Activated T-helper 1 cell treated with anti-CD3 and anti-CD28 coated beads, Interleukin-2, amount 50 U/mL, for 16 hours (primary cell): ENCODE results near the gene IPO11.
"Not testable (repeated sequence)": the region's sequence is repeated elsewhere in the genome, so short reads cannot be mapped to it uniquely, and the experiment has no call there.

ENCODE experiments used
- DNase-seq, 2 donors: peaks; one replicate each; pipeline ENCODE4 v3.0.0-alpha.2; 2020; ENCODE audit warnings: low read depth in 1 of 2, low spot score in 1 of 2

Gene IPO11

GRCh38 chr5:62596691-62597090, 184.1 kb downstream of the IPO11 start:
- DNase-seq = no peak

GRCh38 chr5:62597314-62597713, 184.8 kb downstream of the IPO11 start:
- DNase-seq = no peak

GRCh38 chr5:62600560-62601252, 188.1 kb downstream of the IPO11 start:
- DNase-seq = no peak

GRCh38 chr5:62603934-62604333, 191.4 kb downstream of the IPO11 start:
- no peak for DNase-seq

- DNase-seq = no peak
Observed at GRCh38 chr5:62605638-62606037, 193.1 kb downstream of the IPO11 start.

GRCh38 chr5:62606878-62607277, 194.3 kb downstream of the IPO11 start:
- DNase-seq = no peak

- no peak for DNase-seq
Observed at GRCh38 chr5:62607615-62608014, 195.1 kb downstream of the IPO11 start.

GRCh38 chr5:62608529-62609511, 196.3 kb downstream of the IPO11 start:
- no peak for DNase-seq

- no peak for DNase-seq
Observed at GRCh38 chr5:62614355-62614754, 201.8 kb downstream of the IPO11 start.

GRCh38 chr5:62616615-62617277, 204.2 kb downstream of the IPO11 start:
- DNase-seq = no peak

GRCh38 chr5:62617943-62618342, 205.4 kb downstream of the IPO11 start:
- no peak for DNase-seq

- no peak for DNase-seq
Observed at GRCh38 chr5:62620761-62621160, 208.2 kb downstream of the IPO11 start.

GRCh38 chr5:62621280-62621679, 208.7 kb downstream of the IPO11 start:
- DNase-seq = no peak

- no peak for DNase-seq
Observed at GRCh38 chr5:62623271-62623670, 210.7 kb downstream of the IPO11 start.

- DNase-seq = not testable (repeated sequence)
Observed at GRCh38 chr5:62624436-62624835, 211.9 kb downstream of the IPO11 start.

- no peak for DNase-seq
Observed at GRCh38 chr5:62626534-62626933, 214.0 kb downstream of the IPO11 start.

- no peak for DNase-seq
Observed at GRCh38 chr5:62627121-62627520, 214.6 kb downstream of the IPO11 start.

- DNase-seq = no peak
Observed at GRCh38 chr5:62627901-62628300, 215.3 kb downstream of the IPO11 start.

- DNase-seq = no peak
Observed at GRCh38 chr5:62631909-62632580, 219.5 kb downstream of the IPO11 start.

GRCh38 chr5:62633243-62633642, 220.7 kb downstream of the IPO11 start:
- no peak for DNase-seq

- no peak for DNase-seq
Observed at GRCh38 chr5:62640446-62640845, 227.9 kb downstream of the IPO11 start.
